HG03108 (cell line): ENCODE results near the gene NUMB.

Source experiments
- ATAC-seq: cut with Tn5 transposase; IDR thresholded peaks from one replicate; pipeline ENCODE4 v1.9.1; 2021; ENCODE audit warnings: moderate library complexity; ENCODE audit not compliant: unreplicated experiment

NUMB gene

DNA sequence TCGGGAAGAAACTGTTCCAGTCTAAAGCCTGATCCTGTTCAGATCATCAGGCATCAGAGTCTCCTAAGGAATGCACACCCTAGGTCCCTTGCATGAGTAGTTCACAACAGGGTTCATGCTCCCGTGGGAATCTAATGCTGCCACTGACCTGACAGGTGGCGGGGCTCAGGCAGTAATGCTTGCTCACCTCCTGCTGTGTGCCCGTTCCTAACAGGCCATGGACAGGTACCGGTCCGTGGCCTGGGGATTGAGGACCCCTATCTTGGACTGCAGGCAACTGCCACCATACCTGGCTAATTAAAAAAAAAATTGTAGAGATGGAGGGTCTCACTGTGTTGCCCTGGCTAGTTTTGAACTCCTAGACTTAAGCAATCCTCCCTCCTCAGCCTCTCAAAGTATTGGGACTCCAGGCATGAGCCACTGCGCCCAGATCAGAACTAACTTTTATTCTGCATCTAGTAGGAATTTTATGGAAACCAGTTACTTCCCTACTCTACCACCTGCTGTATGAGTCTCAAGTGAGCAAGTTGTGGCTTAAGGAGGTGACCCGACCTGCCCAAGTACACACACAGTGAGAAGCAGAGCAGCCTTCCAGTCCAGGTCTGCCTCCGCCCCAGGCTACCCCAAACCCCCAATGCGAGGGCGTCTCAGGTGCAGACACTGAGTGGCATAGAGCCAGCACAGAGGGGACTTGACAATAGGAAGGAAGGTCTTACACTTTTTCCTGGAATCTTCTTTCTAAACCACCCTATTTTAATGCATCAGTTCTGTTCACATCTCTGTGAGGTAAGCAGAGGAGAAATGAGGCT lies 223.6 kb downstream of the NUMB start:
- ATAC-seq, result no peak

DNA sequence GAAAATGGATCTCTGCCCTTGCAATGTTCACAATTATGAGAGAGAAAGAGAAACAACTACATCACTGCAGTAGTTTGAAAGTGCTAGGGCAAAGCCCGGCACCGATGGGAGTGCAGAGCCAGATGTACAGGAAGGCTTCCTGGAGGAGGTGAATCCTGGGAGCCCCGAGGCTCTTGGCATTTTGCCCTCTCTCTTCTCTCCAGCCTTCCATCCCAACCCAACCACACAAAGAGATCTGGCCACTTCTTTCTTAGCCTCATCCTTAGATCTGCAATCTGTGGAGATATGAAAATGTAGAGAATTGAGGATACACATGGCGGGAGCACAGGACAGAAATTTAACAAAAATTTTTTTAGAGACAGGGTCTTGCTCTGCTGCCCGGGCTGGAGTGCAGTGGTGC lies 224.3 kb downstream of the NUMB start:
- ATAC-seq, result no peak

DNA sequence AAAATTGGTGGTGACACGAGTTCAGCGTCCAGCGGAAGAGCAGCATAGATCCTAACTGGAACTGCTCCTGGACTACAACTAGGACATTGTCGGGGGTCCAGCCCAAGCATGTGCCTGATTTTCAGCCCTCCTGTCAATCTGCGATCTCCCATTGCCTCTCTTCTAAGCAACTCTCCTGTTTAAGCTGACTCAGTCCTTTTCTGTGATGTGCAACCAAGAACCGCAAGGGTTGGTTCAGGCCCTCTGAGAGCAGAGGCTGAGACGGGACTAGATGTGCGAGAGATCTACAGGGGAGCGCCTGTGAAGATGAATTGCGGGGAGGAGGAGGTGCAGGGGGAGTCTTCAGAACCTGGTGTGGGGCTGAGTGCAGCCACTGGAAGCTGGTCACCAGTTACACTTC lies 224.8 kb downstream of the NUMB start:
- no peak for ATAC-seq

DNA sequence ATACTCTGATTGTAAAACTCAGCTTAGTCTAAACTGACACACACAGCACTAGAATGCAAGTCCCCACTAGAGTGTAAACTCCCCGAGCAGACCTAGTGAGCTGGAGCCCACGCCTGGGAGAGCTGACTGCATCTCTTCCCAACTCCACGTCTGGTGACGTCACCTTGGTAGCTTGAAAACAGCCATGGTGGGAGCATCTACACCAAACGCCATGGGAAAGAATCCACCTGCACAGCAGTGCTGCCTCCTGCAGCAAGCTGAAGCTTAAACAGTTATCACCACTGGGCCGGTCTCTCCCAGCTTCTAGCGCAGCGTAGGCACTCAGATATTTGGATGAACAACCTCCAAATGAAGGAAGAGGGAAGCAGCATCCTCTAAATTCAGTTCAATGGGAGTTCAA lies 225.4 kb downstream of the NUMB start:
- no peak for ATAC-seq

DNA sequence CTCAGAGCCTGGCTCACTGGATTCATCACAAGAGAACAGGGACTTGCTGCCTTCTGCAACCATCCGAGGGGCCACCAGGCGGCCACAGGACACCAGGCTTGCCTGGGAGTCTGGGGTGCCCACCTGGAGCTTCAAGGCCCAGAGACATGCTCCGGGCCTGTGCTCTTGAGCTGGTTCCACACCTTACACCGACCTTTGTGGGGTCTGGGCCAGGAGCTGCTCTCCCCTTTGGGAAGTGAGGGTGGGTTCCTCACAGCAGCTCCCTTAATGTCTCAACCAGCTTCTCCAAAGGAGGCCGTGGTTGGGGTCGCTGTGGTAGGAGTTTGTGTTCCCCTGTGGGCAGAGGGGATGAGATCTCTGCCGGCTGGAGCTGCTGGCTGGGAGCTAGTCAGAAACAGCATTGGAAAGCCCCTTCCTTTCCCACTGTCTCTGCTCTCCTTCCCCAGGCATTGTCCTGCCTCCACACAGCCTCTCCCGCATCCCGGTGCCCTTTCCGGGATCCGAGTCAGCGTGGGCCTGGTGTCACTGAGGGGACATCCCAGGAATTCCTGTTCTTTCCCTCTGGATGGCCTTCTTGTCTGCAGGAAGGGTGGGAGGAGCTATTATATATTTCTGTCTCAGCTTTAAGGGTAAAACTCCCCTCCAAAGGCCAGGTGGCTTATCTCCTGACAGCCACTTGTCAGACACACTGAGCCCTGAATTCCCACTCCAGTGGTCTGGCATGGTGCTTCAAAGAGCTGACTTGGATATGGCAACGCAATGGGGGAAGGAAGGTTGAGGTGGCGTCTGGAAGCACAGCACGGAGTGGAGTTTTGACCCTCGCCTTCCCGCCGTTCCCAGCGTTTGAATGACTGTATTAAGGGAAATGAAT lies 226.1 kb downstream of the NUMB start:
- no peak for ATAC-seq

DNA sequence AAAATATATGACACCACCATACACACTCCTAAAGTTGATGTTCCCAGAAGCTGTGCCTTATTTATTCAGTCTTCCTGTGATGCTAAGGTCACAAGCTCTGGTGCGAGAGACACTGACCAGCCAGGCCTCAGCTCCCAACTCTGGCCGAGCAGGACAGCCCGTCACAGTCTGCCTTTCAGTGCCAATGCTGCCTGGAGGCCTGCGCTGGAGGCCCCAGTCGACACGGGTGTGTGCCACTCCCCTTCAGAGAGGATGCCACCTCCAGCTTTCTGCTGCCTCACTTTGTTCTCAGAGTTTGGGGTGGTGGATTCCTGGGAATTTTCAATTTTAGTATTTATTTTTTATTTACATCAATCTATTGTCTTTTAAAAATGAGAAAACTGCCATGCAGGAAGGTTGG lies 228.3 kb downstream of the NUMB start:
- ATAC-seq, result no peak

DNA sequence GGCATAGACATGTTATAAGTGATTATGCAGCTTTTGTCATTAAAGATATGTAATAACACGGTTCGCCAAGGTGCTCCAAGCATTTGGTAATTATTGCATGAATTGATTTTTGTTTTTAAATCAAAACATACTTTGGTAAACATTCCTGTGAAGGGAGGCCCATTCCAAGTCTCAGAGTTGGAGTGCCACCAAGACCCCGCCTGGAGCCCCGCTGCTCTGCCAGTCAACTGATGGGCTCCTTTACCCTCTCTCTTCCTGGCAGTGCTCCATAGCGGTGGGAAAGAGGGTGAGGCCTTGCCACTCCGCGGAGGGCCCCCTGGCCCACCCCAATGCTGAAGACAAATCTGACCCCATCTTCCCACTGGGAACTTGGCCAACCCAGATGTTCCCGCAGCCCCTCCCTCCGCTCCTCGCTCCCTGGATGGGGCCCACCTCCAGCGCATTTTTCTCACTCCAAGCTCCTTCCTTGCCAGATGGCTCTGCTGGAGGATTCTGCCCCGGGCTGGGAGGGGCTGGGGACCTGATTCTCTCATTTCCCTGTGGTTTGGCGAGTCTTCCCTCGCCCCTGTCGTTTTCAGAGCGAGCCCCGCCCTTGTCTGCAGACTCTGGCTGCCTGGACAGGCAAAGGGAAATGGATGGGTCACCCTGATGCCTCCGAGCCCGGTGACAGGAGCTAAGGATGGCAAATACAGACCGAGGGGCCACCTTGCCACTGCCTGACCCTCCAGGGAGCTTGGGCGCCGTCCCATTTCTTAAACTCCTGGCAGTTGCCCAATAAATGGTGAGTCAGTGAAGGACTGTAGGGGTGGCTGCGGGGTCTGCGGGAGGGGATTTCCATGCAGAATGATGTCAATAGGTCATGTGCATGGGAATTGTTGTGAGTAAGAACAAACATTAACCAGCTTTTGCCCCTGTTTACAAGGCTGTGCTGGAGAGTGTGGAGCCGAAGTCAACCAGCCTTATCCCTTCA lies 230.2 kb downstream of the NUMB start:
- ATAC-seq, result no peak

DNA sequence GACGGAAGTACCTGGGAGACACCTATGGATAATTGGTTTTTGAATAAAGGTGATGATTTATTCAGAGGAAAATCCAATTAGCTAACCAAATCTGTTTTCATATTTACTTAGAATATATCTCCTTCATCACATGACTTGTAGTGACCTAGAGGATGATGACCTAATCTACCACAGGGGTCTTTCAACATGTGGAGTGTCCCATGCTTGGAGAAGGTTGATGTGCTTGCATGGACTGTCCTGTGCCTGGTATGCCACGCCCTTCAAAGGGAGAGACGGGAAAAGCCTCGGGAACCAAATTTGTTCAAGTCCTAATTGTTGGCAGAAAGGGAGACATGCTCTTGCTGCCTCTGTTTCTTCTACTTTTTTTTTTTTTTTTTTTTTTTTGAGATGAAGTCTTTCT lies 232.8 kb downstream of the NUMB start:
- no peak for ATAC-seq
